Tibial nerve (tissue), 4 donors: ENCODE results near the gene FOXF2. TPM values are rescaled to one million over a fixed set of nuclear protein-coding genes. Genes with fewer than 3 reads are reported as not detected.

Experiments used
- DNase-seq, 2 donors: peaks; one replicate each; pipeline ENCODE4 v3.0.0-alpha.2; 2019; ENCODE audit warnings: low spot score in 2 of 2
- H3K27ac ChIP-seq, 4 donors: fragments of 200-600 bp; sonication (generic) in 3 of 4; one replicate each; pipeline ENCODE4 v1.5.1; 2017 to 2019; ENCODE audit warnings: mild to moderate bottlenecking in 1 of 4
- H3K27me3 ChIP-seq, 2 donors: fragments of 200-600 bp; sonication (generic) in 1 of 2; one replicate each; pipeline versions ENCODE4 v1.5.1 to v1.6.0; 2017 to 2019
- H3K36me3 ChIP-seq, 3 donors: fragments of 200-600 bp; sonication (generic); one replicate each; pipeline ENCODE4 v1.5.1; 2018 to 2019
- H3K4me1 ChIP-seq, 4 donors: fragments of 200-600 bp; sonication (generic) in 3 of 4; one replicate each; pipeline ENCODE4 v1.5.1; 2017 to 2019
- H3K4me3 ChIP-seq, 4 donors: fragments of 200-600 bp; sonication (generic) in 3 of 4; one replicate each; pipeline ENCODE4 v1.5.1; 2017 to 2019; ENCODE audit warnings: mild to moderate bottlenecking in 1 of 4, moderate library complexity in 1 of 4
- H3K9me3 ChIP-seq, 4 donors: fragments of 200-600 bp; sonication (generic) in 3 of 4; one replicate each; pipeline ENCODE4 v1.5.1; 2017 to 2019
- EP300 ChIP-seq, 2 donors: sonication (generic); formaldehyde crosslinking; IDR thresholded peaks; one replicate each; pipeline ENCODE4 v1.6.1; 2017; ENCODE audit warnings: antibody characterized with exemption in 2 of 2, mild to moderate bottlenecking in 1 of 2
- POLR2A ChIP-seq, 2 donors: fragments of 450-650 bp; IDR thresholded peaks; one replicate each; pipeline ENCODE4 v1.6.1; 2017; ENCODE audit warnings: antibody characterized with exemption in 2 of 2, mild to moderate bottlenecking in 2 of 2, moderate library complexity in 2 of 2
- WGBS, 2 donors: methylation state at CpG; one replicate each; pipeline ENCODE4 v1.1.5; 2018; 5-methylcytosine and 5-hydroxymethylcytosine counted together
- total RNA-seq, 4 donors: library from RNA; depleted of rRNA; stranded (reverse); fragments of >200 nt; gene quantifications; one replicate each; pipeline ENCODE4 v1.1.0, GENCODE V29; 2016
- TF ChIP-seq, protein P1 (sequence below), 5 experiments: fragments of 200-600 bp in 3 of 5; fragments of 450-650 bp in 2 of 5; sonication (generic) in 3 of 5; IDR thresholded peaks; one replicate each; pipeline ENCODE4 v1.5.1; 2016 to 2019; ENCODE audit warnings: antibody characterized with exemption in 5 of 5, mild to moderate bottlenecking in 3 of 5, moderate library complexity in 2 of 5

The FOXF2 gene
- total RNA-seq, 4 donors from 2014 or later = 0.21 to 2.4 (median 0.71) TPM

DNA sequence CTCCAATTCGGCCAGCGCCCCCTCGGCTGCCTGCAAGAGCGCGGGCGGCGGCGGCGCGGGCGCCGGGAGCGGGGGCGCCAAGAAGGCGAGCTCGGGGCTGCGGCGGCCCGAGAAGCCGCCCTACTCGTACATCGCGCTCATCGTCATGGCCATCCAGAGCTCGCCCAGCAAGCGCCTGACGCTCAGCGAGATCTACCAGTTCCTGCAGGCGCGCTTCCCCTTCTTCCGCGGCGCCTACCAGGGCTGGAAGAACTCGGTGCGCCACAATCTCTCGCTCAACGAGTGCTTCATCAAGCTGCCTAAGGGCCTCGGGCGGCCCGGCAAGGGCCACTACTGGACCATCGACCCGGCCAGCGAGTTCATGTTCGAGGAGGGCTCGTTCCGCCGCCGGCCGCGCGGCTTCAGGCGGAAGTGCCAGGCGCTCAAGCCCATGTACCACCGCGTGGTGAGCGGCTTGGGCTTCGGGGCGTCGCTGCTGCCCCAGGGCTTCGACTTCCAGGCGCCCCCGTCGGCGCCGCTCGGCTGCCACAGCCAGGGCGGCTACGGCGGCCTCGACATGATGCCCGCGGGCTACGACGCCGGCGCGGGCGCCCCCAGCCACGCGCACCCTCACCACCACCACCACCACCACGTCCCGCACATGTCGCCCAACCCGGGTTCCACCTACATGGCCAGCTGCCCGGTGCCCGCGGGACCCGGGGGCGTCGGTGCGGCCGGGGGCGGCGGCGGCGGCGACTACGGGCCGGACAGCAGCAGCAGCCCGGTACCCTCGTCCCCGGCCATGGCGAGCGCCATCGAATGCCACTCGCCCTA is 963 bp downstream of the FOXF2 start:
- no peak overlapping the region for H3K27ac ChIP-seq
- H3K9me3 ChIP-seq = no peaks in the 10 kb centered on the region
- no peaks in the 10 kb centered on the region for H3K36me3 ChIP-seq
- peak overlapping the region; percentile 24 to 54 (median 30) for H3K4me3 ChIP-seq
- H3K4me1 ChIP-seq = peaks cover 0 to 59% (median 18%) of the 10 kb centered on the region in 4 donors
- WGBS, 2 donors = 1% methylated on average over 36 to 69 of the region's 106 CpGs
- H3K27me3 ChIP-seq = peaks cover 0 to 94% of the 10 kb centered on the region in 2 donors
- no peak for DNase-seq
- no peak for TF ChIP-seq EP300 (IDR thresholded peaks at IDR 0.05)
- TF ChIP-seq POLR2A (IDR thresholded peaks at IDR 0.05) = no peak
- TF ChIP-seq, protein P1, sequence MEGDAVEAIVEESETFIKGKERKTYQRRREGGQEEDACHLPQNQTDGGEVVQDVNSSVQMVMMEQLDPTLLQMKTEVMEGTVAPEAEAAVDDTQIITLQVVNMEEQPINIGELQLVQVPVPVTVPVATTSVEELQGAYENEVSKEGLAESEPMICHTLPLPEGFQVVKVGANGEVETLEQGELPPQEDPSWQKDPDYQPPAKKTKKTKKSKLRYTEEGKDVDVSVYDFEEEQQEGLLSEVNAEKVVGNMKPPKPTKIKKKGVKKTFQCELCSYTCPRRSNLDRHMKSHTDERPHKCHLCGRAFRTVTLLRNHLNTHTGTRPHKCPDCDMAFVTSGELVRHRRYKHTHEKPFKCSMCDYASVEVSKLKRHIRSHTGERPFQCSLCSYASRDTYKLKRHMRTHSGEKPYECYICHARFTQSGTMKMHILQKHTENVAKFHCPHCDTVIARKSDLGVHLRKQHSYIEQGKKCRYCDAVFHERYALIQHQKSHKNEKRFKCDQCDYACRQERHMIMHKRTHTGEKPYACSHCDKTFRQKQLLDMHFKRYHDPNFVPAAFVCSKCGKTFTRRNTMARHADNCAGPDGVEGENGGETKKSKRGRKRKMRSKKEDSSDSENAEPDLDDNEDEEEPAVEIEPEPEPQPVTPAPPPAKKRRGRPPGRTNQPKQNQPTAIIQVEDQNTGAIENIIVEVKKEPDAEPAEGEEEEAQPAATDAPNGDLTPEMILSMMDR (IDR thresholded peaks at IDR 0.05) = no peak

DNA sequence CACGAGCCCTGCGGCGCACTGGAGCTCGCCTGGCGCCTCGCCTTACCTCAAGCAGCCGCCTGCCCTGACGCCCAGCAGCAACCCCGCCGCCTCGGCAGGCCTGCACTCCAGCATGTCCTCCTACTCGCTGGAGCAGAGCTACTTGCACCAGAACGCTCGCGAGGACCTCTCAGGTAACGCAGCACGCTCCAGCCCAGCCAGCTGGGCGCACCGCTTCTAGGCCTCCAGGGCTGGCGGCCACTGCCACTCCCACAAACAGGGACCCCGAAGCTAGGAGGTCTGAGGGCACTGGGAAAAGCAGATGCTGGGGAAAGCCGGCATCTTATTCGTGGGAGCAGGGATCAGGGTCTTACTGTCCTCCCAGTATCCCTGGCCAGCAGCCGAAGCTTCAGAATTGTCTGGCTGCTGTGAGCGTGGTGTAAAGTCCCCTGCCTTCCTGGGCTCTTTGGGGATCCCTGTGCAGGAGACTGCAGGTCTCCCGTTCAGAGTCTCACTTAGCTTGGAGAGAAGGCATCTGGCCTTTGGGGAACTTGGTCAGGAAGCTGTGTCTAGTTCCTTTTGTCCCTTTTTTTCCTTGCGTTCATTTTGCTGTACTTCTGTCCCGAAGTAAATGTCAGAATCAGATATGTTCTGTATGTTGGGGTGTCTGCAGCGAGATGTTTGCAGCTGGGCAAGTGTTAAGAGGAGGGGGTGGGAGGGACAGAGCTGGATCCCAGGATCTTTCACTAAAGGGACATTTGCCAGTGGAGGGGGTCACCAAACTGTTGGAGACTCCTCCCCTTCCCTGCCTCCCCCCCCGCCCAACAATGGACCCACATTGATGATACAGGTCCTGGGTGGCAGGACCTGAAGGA is 1.8 kb downstream of the FOXF2 start:
- TF ChIP-seq, protein P1 (IDR thresholded peaks at IDR 0.05) = no peak
- TF ChIP-seq POLR2A (IDR thresholded peaks at IDR 0.05) (no peak), EP300 (IDR thresholded peaks at IDR 0.05) (no peak)
- Histone ChIP-seq H3K27ac (no peak overlapping the region), H3K4me3 (peak overlapping the region in 2 of 4 donors; percentile 32 to 54), H3K27me3 (peaks cover 0 to 94% of the 10 kb centered on the region in 2 donors), H3K4me1 (peaks cover 0 to 59% (median 18%) of the 10 kb centered on the region in 4 donors), H3K9me3 (no peaks in the 10 kb centered on the region), H3K36me3 (no peaks in the 10 kb centered on the region)
- DNase-seq = no peak
- WGBS, 2 donors = 10 to 11% methylated on average over 19 to 24 of the region's 30 CpGs

DNA sequence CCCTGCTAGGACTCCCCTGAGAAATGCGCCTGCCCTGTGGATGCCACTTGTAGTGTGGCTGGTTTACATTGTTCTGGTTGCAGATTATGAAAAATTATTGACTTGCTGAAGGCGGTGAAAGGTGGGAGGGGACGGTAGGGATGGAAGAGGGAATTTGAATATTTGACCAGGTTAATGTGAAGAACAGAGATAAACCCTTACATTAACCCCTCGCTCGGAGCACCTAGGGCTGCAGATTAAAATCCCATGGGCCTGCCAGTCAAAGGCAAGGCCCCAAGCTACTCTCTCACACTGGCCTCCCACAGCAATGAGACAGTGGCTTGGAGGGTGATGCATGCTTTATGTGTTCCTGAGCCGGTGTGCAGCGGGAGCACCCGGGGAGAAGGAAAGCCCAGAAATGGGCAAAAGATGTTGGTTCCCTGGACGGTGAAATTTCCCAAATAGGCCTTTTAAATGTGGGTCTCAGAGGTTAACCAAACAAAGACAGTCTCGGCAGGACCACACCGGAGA is 2.5 kb downstream of the FOXF2 start:
- Histone ChIP-seq H3K4me1 (peaks cover 0 to 59% (median 18%) of the 10 kb centered on the region in 4 donors), H3K4me3 (peak overlapping the region in 1 of 4 donors; percentile 32), H3K27ac (no peak overlapping the region), H3K9me3 (no peaks in the 10 kb centered on the region), H3K27me3 (peaks cover 0 to 94% of the 10 kb centered on the region in 2 donors), H3K36me3 (no peaks in the 10 kb centered on the region)
- WGBS, 2 donors = 28 to 32% methylated on average over 11 of the region's 11 CpGs
- TF ChIP-seq, protein P1 (IDR thresholded peaks at IDR 0.05) = no peak
- TF ChIP-seq POLR2A (IDR thresholded peaks at IDR 0.05) = no peak
- no peak for TF ChIP-seq EP300 (IDR thresholded peaks at IDR 0.05)
- no peak for DNase-seq

DNA sequence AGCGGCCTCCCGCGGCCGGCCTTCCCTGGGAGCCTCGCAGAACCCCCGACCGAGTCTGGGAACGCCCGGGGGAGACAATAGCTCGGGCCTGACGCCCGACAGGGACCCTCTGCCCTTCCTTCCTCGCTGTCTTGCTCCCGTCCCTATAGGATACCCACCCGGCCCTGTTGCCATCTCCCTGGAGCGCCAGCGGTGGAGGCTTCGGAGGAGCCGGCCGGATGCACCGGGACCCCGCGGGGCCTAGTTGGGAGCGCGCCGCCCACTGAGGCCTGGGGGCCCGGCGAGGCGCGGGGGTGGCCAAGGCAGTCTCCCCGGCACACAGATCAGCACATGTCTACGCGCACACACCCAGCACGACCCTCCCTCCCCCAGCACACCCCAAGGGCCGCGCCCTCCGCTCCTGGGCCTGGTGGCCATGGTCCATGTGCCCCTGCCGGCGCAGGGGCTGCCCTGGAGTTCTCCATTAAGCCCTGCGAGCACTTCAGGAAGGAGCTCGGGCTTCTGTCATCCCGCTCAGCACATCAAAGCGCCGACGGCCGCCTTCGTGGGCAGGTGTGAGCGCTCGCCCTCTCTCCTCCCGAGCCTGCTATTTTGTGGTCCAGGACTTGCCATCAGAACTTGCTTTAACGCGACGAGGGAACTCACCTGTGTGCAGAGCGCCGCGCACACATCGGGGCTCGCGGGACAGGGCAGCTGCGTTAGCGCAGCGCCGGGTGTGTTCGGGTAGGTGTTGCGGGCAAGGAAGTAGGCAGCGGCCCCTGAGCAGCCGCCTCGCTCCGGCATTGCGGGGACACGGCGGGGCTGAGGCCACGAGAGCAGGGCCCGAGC is 3.7 kb downstream of the FOXF2 start:
- peaks cover 0 to 53% (median 18%) of the 10 kb centered on the region in 4 donors for H3K4me1 ChIP-seq

More for the DNA sequence above, 3.7 kb downstream of the FOXF2 start:
- Histone ChIP-seq H3K36me3 (no peaks in the 10 kb centered on the region), H3K4me3 (peak overlapping the region in 2 of 4 donors; percentile 22 to 33), H3K27ac (no peak overlapping the region), H3K9me3 (no peaks in the 10 kb centered on the region), H3K27me3 (peaks cover 0 to 91% of the 10 kb centered on the region in 2 donors)
- WGBS, 2 donors = 12 to 23% methylated on average over 23 to 46 of the region's 74 CpGs
- DNase-seq = no peak
- TF ChIP-seq POLR2A (IDR thresholded peaks at IDR 0.05) (no peak), EP300 (IDR thresholded peaks at IDR 0.05) (no peak)
- TF ChIP-seq, protein P1 (IDR thresholded peaks at IDR 0.05) = no peak
